GM12874 (cell line): ENCODE results near the gene GSTA1.

ENCODE experiments used
- TF ChIP-seq, protein P1 (sequence below): IDR thresholded peaks from 2 replicates; pipeline ENCODE4 v1.5.1; 2011; ENCODE audit warnings: low read depth, mild to moderate bottlenecking, control low read depth, low read length, moderate library complexity; ENCODE audit not compliant: insufficient read depth

GSTA1 gene

DNA sequence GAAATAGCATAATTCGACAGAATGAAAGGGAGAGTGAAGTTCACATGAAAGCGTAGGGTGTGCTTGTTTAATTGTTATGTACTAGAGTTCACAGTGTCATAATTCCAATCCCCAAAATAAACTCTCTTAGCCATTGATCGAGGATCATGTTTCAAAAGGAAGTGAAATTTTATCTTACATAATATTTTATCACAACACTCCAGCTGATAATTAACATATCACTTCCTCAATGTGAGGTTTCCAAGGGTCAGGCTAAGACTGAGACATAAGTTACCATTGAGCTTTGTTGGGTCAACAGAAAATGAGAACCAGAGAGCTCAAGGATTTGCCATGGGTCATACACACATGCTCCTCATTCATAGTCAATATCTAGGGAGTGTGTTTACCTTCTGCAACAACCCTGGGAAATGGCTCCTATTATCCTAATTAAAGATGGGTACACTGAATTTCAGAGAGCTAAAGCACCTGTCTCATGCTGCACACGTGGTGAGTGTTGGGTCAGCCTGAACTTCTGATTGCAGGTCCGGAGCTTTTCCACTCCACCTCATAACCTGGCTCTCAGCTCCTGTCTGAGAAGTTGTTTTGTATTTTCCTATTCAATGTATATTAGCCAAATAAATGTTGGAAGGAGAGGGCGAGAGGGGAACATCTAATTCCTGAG is 43.4 kb downstream of the GSTA1 start:
- TF ChIP-seq, protein P1, sequence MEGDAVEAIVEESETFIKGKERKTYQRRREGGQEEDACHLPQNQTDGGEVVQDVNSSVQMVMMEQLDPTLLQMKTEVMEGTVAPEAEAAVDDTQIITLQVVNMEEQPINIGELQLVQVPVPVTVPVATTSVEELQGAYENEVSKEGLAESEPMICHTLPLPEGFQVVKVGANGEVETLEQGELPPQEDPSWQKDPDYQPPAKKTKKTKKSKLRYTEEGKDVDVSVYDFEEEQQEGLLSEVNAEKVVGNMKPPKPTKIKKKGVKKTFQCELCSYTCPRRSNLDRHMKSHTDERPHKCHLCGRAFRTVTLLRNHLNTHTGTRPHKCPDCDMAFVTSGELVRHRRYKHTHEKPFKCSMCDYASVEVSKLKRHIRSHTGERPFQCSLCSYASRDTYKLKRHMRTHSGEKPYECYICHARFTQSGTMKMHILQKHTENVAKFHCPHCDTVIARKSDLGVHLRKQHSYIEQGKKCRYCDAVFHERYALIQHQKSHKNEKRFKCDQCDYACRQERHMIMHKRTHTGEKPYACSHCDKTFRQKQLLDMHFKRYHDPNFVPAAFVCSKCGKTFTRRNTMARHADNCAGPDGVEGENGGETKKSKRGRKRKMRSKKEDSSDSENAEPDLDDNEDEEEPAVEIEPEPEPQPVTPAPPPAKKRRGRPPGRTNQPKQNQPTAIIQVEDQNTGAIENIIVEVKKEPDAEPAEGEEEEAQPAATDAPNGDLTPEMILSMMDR = no peak

- TF ChIP-seq, protein P1 = no peak
Observed at GRCh38 chr6:52759085-52759484, 44.5 kb downstream of the GSTA1 start.

GRCh38 chr6:52754443-52754842 is 49.2 kb downstream of the GSTA1 start:
- TF ChIP-seq, protein P1 = no peak

DNA sequence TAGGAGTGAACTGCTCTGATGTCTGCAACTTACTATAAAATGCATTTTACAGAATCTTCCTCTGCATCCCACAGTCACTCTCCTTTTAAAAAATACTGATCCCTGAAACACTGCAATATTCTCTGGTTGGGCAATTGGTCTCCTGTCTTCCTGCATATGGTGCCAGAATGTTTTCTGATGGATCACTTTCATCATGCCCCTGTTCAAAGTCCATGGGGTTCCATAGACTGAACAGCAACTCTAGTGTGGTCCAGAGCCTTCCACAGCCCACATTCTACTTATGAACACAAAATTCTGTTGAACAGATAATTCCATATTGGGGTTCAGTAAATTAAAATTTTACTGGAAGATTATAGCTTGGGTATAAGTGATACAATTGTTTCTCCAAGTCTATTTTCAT is 51.3 kb downstream of the GSTA1 start:
- TF ChIP-seq, protein P1 = no peak

GRCh38 chr6:52749556-52750152 is 54.0 kb downstream of the GSTA1 start:
- TF ChIP-seq, protein P1 = no peak

DNA sequence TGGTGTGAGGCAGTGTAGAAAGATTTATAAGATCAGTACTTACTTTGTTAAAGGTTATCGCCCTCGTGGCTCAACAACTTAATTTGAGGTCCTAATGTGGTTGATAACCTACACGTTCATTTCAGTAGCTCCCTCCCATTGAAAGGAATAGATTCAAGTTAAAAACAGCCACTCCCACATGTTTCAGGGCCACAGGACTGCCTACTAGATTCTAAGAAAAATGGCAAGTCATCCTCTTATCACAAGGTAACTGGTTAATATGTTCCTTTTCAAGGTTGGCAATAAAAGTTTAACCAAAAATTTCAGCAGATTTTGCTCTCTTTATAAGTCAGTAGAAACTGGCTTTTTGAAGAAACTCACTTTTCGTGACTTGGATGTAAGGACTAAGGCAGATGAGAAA is 57.4 kb downstream of the GSTA1 start:
- TF ChIP-seq, protein P1 = no peak

DNA sequence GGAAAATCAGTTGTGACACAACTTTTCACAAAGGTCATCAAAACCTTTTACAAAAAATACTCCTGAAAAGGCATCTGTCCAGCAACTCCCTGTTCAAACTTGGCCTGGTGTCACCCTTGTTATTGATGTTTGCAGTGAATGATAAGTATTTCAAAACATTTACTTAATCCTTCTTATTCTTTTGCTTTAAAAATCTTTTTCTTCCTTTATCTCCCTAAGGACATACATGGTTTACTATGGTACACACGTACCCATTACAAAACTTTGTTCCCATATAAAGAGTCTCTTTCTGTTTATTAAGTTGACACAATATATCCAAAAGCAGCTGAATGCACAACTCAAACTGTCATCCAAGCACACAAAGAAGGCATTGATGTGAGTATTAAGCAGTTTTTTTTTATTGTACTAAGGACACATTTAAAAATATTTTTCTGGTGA is 57.8 kb downstream of the GSTA1 start:
- TF ChIP-seq, protein P1 = no peak
